ENCODE data around the gene SNAPIN.

Gene SNAPIN

DNA sequence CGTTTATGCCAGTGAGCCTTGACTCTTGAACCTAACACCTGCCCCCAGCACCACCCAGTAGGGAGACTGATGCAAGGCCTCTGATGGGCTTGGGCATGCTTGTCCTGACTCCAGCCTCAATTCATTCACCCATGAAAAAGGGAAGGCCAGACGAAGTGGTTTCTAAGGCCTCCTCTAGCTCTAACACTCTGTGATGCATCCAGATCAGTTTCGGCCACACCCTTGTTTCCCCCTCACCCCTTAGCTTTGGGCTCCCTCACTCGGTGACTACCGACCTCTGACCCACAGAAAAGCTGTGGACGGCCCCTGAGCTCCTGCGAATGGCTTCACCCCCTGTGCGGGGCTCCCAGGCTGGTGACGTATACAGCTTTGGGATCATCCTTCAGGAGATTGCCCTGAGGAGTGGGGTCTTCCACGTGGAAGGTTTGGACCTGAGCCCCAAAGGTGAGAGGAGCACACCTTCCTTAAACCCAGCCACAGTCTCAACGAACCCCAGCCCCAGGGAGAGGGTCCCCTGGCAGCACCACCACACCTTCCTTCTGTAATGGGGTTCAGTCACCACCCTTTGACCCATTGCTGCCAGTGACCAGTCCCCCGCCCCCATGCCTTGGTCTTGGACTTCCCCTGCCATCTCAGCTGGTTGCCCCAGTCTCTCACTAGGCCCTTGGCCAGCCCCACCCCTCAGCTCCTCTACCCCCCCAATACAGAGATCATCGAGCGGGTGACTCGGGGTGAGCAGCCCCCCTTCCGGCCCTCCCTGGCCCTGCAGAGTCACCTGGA, 29.0 kb downstream of the SNAPIN start:
- Histone ChIP-seq H3K4me1 (ENCODE audit: insufficient read depth, low read length) (peaks cover 8% of the 10 kb centered on the region; the same call in 1 of the 2 replicates), H3K9ac (ENCODE audit: low read depth, low read length) (no peak overlapping the region), H3K9me3 (ENCODE audit: control insufficient read depth, insufficient read depth, low read length) (no peaks in the 10 kb centered on the region), H3K36me3 (ENCODE audit: insufficient read depth, low read length) (no peaks in the 10 kb centered on the region)

GRCh38 chr1:153688276-153688675, 29.8 kb downstream of the SNAPIN start:
- Histone ChIP-seq H3K9me3 (ENCODE audit: control insufficient read depth, insufficient read depth, low read length) (no peaks in the 10 kb centered on the region), H3K36me3 (ENCODE audit: insufficient read depth, low read length) (no peaks in the 10 kb centered on the region), H3K4me1 (ENCODE audit: insufficient read depth, low read length) (peaks cover 8% of the 10 kb centered on the region; the same call in 1 of the 2 replicates), H3K9ac (ENCODE audit: low read depth, low read length) (no peak overlapping the region)

GRCh38 chr1:153688736-153689328, 30.3 kb downstream of the SNAPIN start:
- Histone ChIP-seq H3K9me3 (ENCODE audit: control insufficient read depth, insufficient read depth, low read length) (no peaks in the 10 kb centered on the region), H3K4me1 (ENCODE audit: insufficient read depth, low read length) (peaks cover 8% of the 10 kb centered on the region; the same call in 1 of the 2 replicates), H3K9ac (ENCODE audit: low read depth, low read length) (no peak overlapping the region), H3K36me3 (ENCODE audit: insufficient read depth, low read length) (no peaks in the 10 kb centered on the region)

GRCh38 chr1:153693466-153693865, 35.0 kb downstream of the SNAPIN start:
- peaks cover 15% of the 10 kb centered on the region for H3K4me1 ChIP-seq (ENCODE audit: insufficient read depth, low read length)
- no peaks in the 10 kb centered on the region for H3K36me3 ChIP-seq (ENCODE audit: insufficient read depth, low read length)
- H3K9ac ChIP-seq (ENCODE audit: low read depth, low read length): no peak overlapping the region
- no peaks in the 10 kb centered on the region for H3K9me3 ChIP-seq (ENCODE audit: control insufficient read depth, insufficient read depth, low read length)

- Histone ChIP-seq H3K9ac (ENCODE audit: low read depth, low read length) (no peak overlapping the region; the same call in 1 of the 2 replicates), H3K9me3 (ENCODE audit: control insufficient read depth, insufficient read depth, low read length) (no peaks in the 10 kb centered on the region), H3K4me1 (ENCODE audit: insufficient read depth, low read length) (peaks cover 22% of the 10 kb centered on the region), H3K36me3 (ENCODE audit: insufficient read depth, low read length) (no peaks in the 10 kb centered on the region)
These were observed 38.2 kb downstream of the SNAPIN start for GRCh38 chr1:153696741-153697140.

- Histone ChIP-seq H3K36me3 (ENCODE audit: insufficient read depth, low read length) (no peaks in the 10 kb centered on the region), H3K4me1 (ENCODE audit: insufficient read depth, low read length) (peaks cover 22% of the 10 kb centered on the region), H3K9ac (ENCODE audit: low read depth, low read length) (peak overlapping the region; percentile 34), H3K9me3 (ENCODE audit: control insufficient read depth, insufficient read depth, low read length) (no peaks in the 10 kb centered on the region)
These were observed 38.9 kb downstream of the SNAPIN start for GRCh38 chr1:153697191-153698019.

- H3K4me1 ChIP-seq (ENCODE audit: insufficient read depth, low read length): peaks cover 22% of the 10 kb centered on the region
- H3K36me3 ChIP-seq (ENCODE audit: insufficient read depth, low read length): no peaks in the 10 kb centered on the region
- H3K9ac ChIP-seq (ENCODE audit: low read depth, low read length): peak overlapping the region; percentile 34
- H3K9me3 ChIP-seq (ENCODE audit: control insufficient read depth, insufficient read depth, low read length): no peaks in the 10 kb centered on the region
These were observed 39.8 kb downstream of the SNAPIN start for GRCh38 chr1:153698020-153698922.

GRCh38 chr1:153698923-153699714, 40.6 kb downstream of the SNAPIN start:
- Histone ChIP-seq H3K9ac (ENCODE audit: low read depth, low read length) (no peak overlapping the region), H3K4me1 (ENCODE audit: insufficient read depth, low read length) (peaks cover 22% of the 10 kb centered on the region), H3K36me3 (ENCODE audit: insufficient read depth, low read length) (no peaks in the 10 kb centered on the region), H3K9me3 (ENCODE audit: control insufficient read depth, insufficient read depth, low read length) (no peaks in the 10 kb centered on the region)

DNA sequence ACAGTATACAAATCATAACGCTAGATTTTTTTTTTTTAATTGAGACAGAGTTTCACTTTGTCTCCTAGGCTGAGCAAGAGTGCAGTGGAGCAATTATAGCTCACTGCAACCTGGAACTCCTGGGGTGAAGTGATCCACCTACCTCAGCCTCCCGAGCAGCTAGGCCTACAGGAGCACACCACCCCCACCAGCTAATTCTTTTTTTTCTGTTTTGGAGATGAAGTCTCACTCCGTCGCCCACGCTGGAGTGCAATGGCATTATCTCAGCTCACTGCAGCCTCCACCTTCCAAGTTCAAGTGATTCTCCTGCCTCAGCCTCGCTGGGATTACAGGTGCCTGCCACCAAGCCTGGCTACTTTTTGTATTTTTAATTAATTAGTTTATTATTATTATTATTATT, 41.3 kb downstream of the SNAPIN start:
- H3K9me3 ChIP-seq (ENCODE audit: control insufficient read depth, insufficient read depth, low read length): no peaks in the 10 kb centered on the region
- no peaks in the 10 kb centered on the region for H3K36me3 ChIP-seq (ENCODE audit: insufficient read depth, low read length)
- no peak overlapping the region for H3K9ac ChIP-seq (ENCODE audit: low read depth, low read length)
- peaks cover 22% of the 10 kb centered on the region for H3K4me1 ChIP-seq (ENCODE audit: insufficient read depth, low read length)

DNA sequence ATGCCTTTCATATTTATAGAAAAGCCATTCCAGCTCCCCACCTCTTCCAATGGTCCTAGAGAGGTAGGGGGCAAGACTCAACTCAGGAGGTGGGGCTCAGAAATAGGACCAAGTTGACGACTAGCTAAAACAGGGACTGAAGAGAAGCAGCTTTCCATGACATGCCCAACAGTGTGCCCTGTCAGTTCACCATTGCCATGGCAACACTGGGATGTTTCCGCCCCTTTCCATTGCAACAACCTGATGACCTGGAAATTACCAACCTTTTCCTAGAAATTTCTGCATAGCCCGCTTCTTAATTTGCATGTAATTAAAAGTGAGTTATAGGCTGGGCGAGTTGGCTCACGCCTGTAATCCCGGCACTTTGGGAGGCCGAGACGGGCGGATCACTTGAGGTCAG, 47.0 kb downstream of the SNAPIN start:
- H3K9ac ChIP-seq (ENCODE audit: low read depth, low read length): no peak overlapping the region
- H3K36me3 ChIP-seq (ENCODE audit: insufficient read depth, low read length): no peaks in the 10 kb centered on the region
- no peaks in the 10 kb centered on the region; the same call in 1 of the 2 replicates for H3K4me1 ChIP-seq (ENCODE audit: insufficient read depth, low read length)
- H3K9me3 ChIP-seq (ENCODE audit: control insufficient read depth, insufficient read depth, low read length): no peaks in the 10 kb centered on the region

DNA sequence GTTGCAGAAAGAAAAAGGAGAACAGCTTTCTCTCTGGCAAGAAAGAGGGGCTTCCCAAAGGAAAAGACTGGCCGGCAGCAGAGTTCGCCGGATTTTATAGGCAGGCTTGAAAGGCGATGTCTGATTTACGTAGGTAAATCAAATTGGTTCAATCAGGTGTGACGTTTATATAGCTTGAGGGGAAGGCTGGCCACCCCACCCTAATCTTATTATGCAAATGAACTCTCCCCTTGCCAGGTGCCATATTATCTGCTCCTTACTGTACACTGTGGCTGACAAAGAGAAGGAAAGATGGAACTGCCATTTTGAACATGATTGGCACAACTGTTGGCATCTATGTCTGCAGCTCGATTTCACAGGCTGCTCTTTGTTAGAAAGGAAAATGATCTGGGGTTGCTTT, 52.5 kb downstream of the SNAPIN start:
- no peaks in the 10 kb centered on the region for H3K9me3 ChIP-seq (ENCODE audit: control insufficient read depth, insufficient read depth, low read length)
- no peaks in the 10 kb centered on the region; the same call in 1 of the 2 replicates for H3K4me1 ChIP-seq (ENCODE audit: insufficient read depth, low read length)
- no peak overlapping the region for H3K9ac ChIP-seq (ENCODE audit: low read depth, low read length)
- H3K36me3 ChIP-seq (ENCODE audit: insufficient read depth, low read length): no peaks in the 10 kb centered on the region

All from ES-I3 (cell line).